Loucy (cell line): ENCODE data around the gene RILP.

ENCODE experiments used
- CTCF ChIP-seq: fragments of 200-600 bp; sonication (generic); conservative IDR thresholded peaks from 2 replicates; pipeline ENCODE4 v1.5.1; 2014; ENCODE audit warnings: mild to moderate bottlenecking, antibody characterized with exemption, low read length
- EZH2phosphoT487 ChIP-seq: fragments of 200-600 bp; IDR thresholded peaks from 2 replicates; pipeline ENCODE4 v1.6.1; 2018; ENCODE audit warnings: antibody characterized with exemption, mild to moderate bottlenecking, moderate library complexity, borderline replicate concordance

- TF ChIP-seq EZH2phosphoT487 (no peak), CTCF (no peak)
Observed at GRCh38 chr17:1621273-1621954, 28.3 kb downstream of the RILP start.
